ENCODE data around the gene PERM1.

The PERM1 gene

GRCh38 chr1:942411-942821 is 39.5 kb downstream of the PERM1 start:
- FAIRE-seq (no peak), DNase-seq (ENCODE audit: insufficient read length, low spot score) (no peak)
- no peak for TF ChIP-seq CTCF (IDR thresholded peaks at IDR 0.05; ENCODE audit: insufficient read depth, missing control alignments)

- TF ChIP-seq CTCF (IDR thresholded peaks at IDR 0.05; ENCODE audit: insufficient read depth, missing control alignments), result no peak
- DNase-seq (ENCODE audit: insufficient read length, low spot score) (no peak), FAIRE-seq (no peak)
Observed at GRCh38 chr1:941588-942383, 40.1 kb downstream of the PERM1 start.

- no peak for TF ChIP-seq CTCF (IDR thresholded peaks at IDR 0.05; ENCODE audit: insufficient read depth, missing control alignments)
- FAIRE-seq (no peak), DNase-seq (ENCODE audit: insufficient read length, low spot score) (no peak)
Observed at GRCh38 chr1:941015-941587, 40.8 kb downstream of the PERM1 start.

GRCh38 chr1:940107-941014 is 41.5 kb downstream of the PERM1 start:
- no peak for DNase-seq (ENCODE audit: insufficient read length, low spot score)
- FAIRE-seq, result no peak
- TF ChIP-seq CTCF (IDR thresholded peaks at IDR 0.05; ENCODE audit: insufficient read depth, missing control alignments), result no peak

- FAIRE-seq (no peak), DNase-seq (ENCODE audit: insufficient read length, low spot score) (no peak)
- TF ChIP-seq CTCF (IDR thresholded peaks at IDR 0.05; ENCODE audit: insufficient read depth, missing control alignments), result no peak
Observed at GRCh38 chr1:939511-940106, 42.3 kb downstream of the PERM1 start.

GRCh38 chr1:938711-939489 is 43.0 kb downstream of the PERM1 start:
- FAIRE-seq, result no peak
- TF ChIP-seq CTCF (IDR thresholded peaks at IDR 0.05; ENCODE audit: insufficient read depth, missing control alignments), result no peak
- DNase-seq (ENCODE audit: insufficient read length, low spot score), result no peak

All from D721Med (cell line).